HG03139 (cell line): Measurements from ENCODE around the gene MUCL3.
A peak's percentile ranks its signal among the peaks of the same experiment; 100 is the strongest.
"Not testable (repeated sequence)": the region's sequence is repeated elsewhere in the genome, so short reads cannot be mapped to it uniquely, and the experiment has no call there.

ENCODE experiments used
- ATAC-seq: cut with Tn5 transposase; IDR thresholded peaks from one replicate; pipeline ENCODE4 v1.9.1; 2021; ENCODE audit not compliant: unreplicated experiment

The MUCL3 gene

GRCh38 chr6:30940361-30940986, at the start of gene MUCL3:
Gene MUCL3 (plus strand): TSS chr6:30940973. CDS start chr6:30941000, 27 bp downstream.
- no peak for ATAC-seq

GRCh38 chr6:30891450-30891723, 49.4 kb upstream of the MUCL3 start:
- no peak for ATAC-seq

- ATAC-seq: no peak
Observed at GRCh38 chr6:30891816-30892538, 48.8 kb upstream of the MUCL3 start.

GRCh38 chr6:30893001-30893591, 47.7 kb upstream of the MUCL3 start:
- no peak for ATAC-seq

- ATAC-seq: no peak
Observed at GRCh38 chr6:30893666-30894065, 47.1 kb upstream of the MUCL3 start.

- no peak for ATAC-seq
Observed at GRCh38 chr6:30894381-30894780, 46.4 kb upstream of the MUCL3 start.

- ATAC-seq: no peak
Observed at GRCh38 chr6:30894935-30895334, 45.8 kb upstream of the MUCL3 start.

GRCh38 chr6:30895343-30895742, 45.4 kb upstream of the MUCL3 start:
- ATAC-seq: no peak

GRCh38 chr6:30896541-30896940, 44.2 kb upstream of the MUCL3 start:
- ATAC-seq: no peak

GRCh38 chr6:30897882-30898281, 42.9 kb upstream of the MUCL3 start:
- ATAC-seq: no peak

- no peak for ATAC-seq
Observed at GRCh38 chr6:30898750-30899360, 41.9 kb upstream of the MUCL3 start.

- no peak for ATAC-seq
Observed at GRCh38 chr6:30900863-30901417, 39.8 kb upstream of the MUCL3 start.

GRCh38 chr6:30901436-30901835, 39.3 kb upstream of the MUCL3 start:
- no peak for ATAC-seq

GRCh38 chr6:30902196-30902595, 38.6 kb upstream of the MUCL3 start:
- not testable (repeated sequence) for ATAC-seq

GRCh38 chr6:30902709-30903108, 38.1 kb upstream of the MUCL3 start:
- ATAC-seq: no peak

- no peak for ATAC-seq
Observed at GRCh38 chr6:30903236-30903635, 37.5 kb upstream of the MUCL3 start.

GRCh38 chr6:30907290-30907757, 33.4 kb upstream of the MUCL3 start:
- ATAC-seq: not testable (repeated sequence)

GRCh38 chr6:30907758-30908591, 32.8 kb upstream of the MUCL3 start, which contains the start of gene GTF2H4:
Gene GTF2H4 (plus strand): TSS chr6:30908207.
- peak; percentile 89 for ATAC-seq

GRCh38 chr6:30908700-30909099, 32.1 kb upstream of the MUCL3 start:
- no peak for ATAC-seq

- ATAC-seq: not testable (repeated sequence)
Observed at GRCh38 chr6:30910473-30910872, 30.3 kb upstream of the MUCL3 start.
